Activated CD8-positive, alpha-beta memory T cell treated with anti-CD3 and anti-CD28 coated beads for 36 hours (primary cell): ENCODE results near the gene EXOC4. TPM values are rescaled to one million over a fixed set of nuclear protein-coding genes. Genes with fewer than 3 reads are reported as not detected.
"Not testable (repeated sequence)": the region's sequence is repeated elsewhere in the genome, so short reads cannot be mapped to it uniquely, and the experiment has no call there.

Experiments
- CTCF ChIA-PET: fragments of 350-600 bp; sonication (Branson Sonifier 250); formaldehyde crosslinking; loops from one replicate; lab custom pipeline; 2021; ENCODE audit warnings: antibody characterized with exemption; lab: Charles Lee
- POLR2A ChIA-PET: fragments of 350-600 bp; sonication (Branson Sonifier 250); formaldehyde crosslinking; loops from one replicate; lab custom pipeline; 2021; ENCODE audit warnings: antibody characterized with exemption; lab: Charles Lee
- total RNA-seq, 2 experiments: library from RNA; stranded (reverse); gene quantifications; one replicate each; pipeline ENCODE4 v1.2.3, GENCODE V29; 2021

Gene EXOC4
- total RNA-seq, 2 experiments from 2014 or later: 44.2 to 51.7 TPM

DNA sequence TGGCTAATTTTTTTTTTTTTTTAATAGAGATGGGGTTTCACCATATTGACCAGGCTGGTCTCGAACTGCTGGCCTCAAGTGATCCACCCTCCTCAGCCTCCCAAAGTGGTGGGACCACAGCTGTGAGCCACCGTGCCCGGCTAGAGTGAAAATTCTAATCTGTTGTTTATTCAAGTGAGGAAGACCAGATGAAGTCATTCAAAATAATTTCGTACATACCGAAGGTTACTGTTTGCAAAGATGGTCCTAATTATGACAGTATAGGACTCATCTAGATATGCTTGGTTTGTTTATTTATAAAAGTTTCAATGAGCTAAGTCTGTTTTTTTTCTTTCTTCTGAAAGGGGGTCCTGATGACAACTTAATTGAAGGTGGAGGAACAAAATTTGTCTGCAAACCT, 376.8 kb downstream of the EXOC4 start:
- POLR2A ChIA-PET: no interaction called here
- CTCF ChIA-PET: interaction anchor here (0.6 to 0.7 kb wide), 2 partner anchors 116 to 495 kb away, joined by 3 read pairs; no protein-coding TSS in a partner anchor

GRCh38 chr7:133633055-133633454, 380.2 kb downstream of the EXOC4 start:
- POLR2A ChIA-PET: no interaction called here
- CTCF ChIA-PET: no interaction called here

DNA sequence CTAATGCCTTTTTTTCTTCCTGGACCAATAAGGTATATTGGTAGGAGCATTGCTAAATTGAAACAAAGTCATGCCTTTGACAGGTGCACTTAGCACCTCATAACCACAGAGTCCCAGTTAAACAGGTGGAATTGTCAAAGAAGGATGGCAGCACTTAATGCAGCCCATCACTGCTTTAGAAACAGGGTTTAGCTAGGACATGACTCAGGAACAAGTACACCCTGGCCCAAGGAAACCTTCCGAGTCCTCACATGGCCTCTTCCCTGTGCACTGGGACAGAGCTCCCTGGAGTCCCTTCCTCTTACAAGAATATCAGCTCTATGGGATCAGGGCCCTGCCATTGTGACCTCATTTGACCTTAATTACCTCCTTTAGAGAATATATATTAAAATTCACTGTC, 382.7 kb downstream of the EXOC4 start:
- CTCF ChIA-PET: no interaction called here
- POLR2A ChIA-PET: no interaction called here

- POLR2A ChIA-PET: no interaction called here
- CTCF ChIA-PET: no interaction called here
Observed at GRCh38 chr7:133638857-133639256, 386.0 kb downstream of the EXOC4 start.

DNA sequence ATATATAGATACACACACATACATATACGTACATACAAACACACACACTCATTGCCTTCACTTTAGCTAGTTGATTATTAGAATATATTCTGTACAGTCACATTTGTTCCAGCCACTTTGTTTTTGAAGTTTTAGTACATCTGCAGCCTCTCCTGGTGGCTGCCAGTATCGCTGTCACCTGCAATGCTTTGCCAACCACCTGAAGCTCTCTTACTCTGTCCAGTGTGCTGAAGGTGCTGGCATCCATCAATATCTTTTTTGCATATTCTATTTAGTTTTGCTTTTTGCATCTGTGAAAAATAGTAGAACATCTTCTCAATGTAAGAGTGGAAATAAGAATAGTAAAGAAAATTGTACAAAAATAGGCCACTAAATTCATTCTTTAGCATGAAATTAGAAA, 388.6 kb downstream of the EXOC4 start:
- POLR2A ChIA-PET: no interaction called here
- CTCF ChIA-PET: interaction anchor here (0.5 kb wide), 1 partner anchor 13 kb away, joined by 3 read pairs; no protein-coding TSS in a partner anchor

GRCh38 chr7:133642907-133643306, 390.0 kb downstream of the EXOC4 start:
- POLR2A ChIA-PET: no interaction called here

DNA sequence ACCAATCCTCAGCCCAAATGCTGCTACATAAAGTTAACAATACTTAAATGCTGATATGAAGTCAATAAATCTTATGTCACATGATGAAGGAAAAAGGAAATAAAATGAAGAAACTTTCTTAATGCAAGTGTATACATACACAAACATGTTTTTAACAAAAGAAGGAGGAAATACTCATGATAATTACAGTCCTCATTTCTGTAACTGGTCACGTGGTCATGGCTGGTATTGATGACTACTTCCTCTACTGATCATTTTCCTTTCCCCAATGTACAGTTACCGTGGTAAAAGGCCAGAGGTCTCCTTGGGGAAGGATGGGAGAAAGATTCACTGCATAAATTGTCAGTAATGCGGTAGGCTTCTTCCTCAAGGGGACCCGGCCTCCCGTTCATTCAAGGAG, 390.8 kb downstream of the EXOC4 start:
- CTCF ChIA-PET, POLR2A ChIA-PET: not testable (repeated sequence)

More at GRCh38 chr7:133642907-133643306, 390.0 kb downstream of the EXOC4 start:
- CTCF ChIA-PET: no interaction called here

DNA sequence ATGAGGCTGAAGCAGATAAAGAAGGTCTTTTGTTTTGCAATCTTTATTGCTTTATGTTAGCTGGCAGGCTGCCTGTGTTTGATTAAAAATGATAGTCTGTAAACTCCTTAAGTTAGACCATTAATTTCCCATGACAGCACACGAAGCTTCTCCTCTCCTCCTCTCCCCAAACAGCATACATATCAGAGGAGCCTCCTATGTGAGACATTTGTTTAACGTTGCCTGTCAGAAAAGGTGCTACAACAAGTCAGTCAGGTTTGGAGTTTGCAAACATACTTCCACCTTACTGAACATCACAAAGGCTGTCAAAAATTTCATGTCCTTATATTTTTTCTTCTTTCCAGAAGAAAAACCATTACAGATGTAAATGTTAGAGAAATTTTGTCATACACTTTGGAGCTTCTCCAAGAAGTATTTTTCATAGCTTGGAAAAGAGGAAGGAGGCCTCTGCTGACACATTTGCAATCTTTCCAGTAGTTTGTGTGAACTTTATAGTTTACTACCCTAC, 393.1 kb downstream of the EXOC4 start:
- CTCF ChIA-PET: no interaction called here

GRCh38 chr7:133646472-133647315, 393.8 kb downstream of the EXOC4 start:
- CTCF ChIA-PET: no interaction called here
- POLR2A ChIA-PET: no interaction called here

More for the DNA sequence above, 393.1 kb downstream of the EXOC4 start:
- POLR2A ChIA-PET: no interaction called here

GRCh38 chr7:133649593-133649992, 396.7 kb downstream of the EXOC4 start:
- CTCF ChIA-PET: no interaction called here
- POLR2A ChIA-PET: no interaction called here

GRCh38 chr7:133650069-133650468, 397.2 kb downstream of the EXOC4 start:
- ChIA-PET CTCF (no interaction called here), POLR2A (no interaction called here)

- ChIA-PET POLR2A (no interaction called here), CTCF (no interaction called here)
Observed at GRCh38 chr7:133650487-133651300, 397.8 kb downstream of the EXOC4 start.

- ChIA-PET POLR2A (no interaction called here), CTCF (no interaction called here)
Observed at GRCh38 chr7:133652547-133652946, 399.7 kb downstream of the EXOC4 start.

- ChIA-PET CTCF (interaction anchor here (0.6 kb wide), 1 partner anchor 13 kb away, joined by 3 read pairs; no protein-coding TSS in a partner anchor), POLR2A (no interaction called here)
Observed at GRCh38 chr7:133654547-133654946, 401.7 kb downstream of the EXOC4 start.

- CTCF ChIA-PET: no interaction called here
- POLR2A ChIA-PET: no interaction called here
Observed at GRCh38 chr7:133662276-133662675, 409.4 kb downstream of the EXOC4 start.

- CTCF ChIA-PET: no interaction called here
- POLR2A ChIA-PET: no interaction called here
Observed at GRCh38 chr7:133662830-133663229, 410.0 kb downstream of the EXOC4 start.

GRCh38 chr7:133664528-133664927, 411.6 kb downstream of the EXOC4 start:
- CTCF ChIA-PET: no interaction called here
- POLR2A ChIA-PET: no interaction called here

- ChIA-PET CTCF (interaction anchor here (0.6 kb wide), 1 partner anchor 78 kb away, joined by 3 read pairs; no protein-coding TSS in a partner anchor), POLR2A (no interaction called here)
Observed at GRCh38 chr7:133668296-133669060, 415.6 kb downstream of the EXOC4 start.

DNA sequence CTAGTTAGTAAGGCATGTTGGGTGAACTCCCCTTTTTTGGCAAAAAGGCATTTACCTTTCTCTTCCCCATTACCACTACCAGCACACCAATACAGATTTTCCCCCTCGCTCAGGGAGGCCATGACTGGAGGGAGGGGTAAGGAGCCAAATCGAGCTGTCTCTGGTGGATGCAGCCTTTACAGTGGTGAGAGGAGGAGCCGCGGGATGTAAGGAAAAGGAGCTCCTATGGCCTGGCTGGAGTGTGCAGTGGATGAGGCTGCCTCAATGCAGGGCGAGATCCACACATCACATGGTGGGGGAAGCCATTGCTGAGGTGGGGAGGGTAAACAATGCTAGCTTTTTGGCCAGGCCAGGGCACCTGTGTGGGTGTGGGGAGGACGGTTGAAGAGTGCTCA, 416.2 kb downstream of the EXOC4 start:
- POLR2A ChIA-PET: no interaction called here
- CTCF ChIA-PET: interaction anchor here (0.6 kb wide), 1 partner anchor 77 kb away, joined by 3 read pairs; no protein-coding TSS in a partner anchor
